Sigmoid colon (tissue), 4 donors: ENCODE data around the gene UBE2N.

ENCODE experiments used
- POLR2A ChIP-seq, 2 donors: fragments of 450-650 bp; IDR thresholded peaks; one replicate each; pipeline ENCODE4 v1.6.1; 2016; ENCODE audit warnings: antibody characterized with exemption in 2 of 2, mild to moderate bottlenecking in 2 of 2, moderate library complexity in 2 of 2
- POLR2AphosphoS5 ChIP-seq, 4 donors: sonication (generic); formaldehyde crosslinking; IDR thresholded peaks; one replicate each; pipeline ENCODE4 v1.6.1; 2017; ENCODE audit warnings: antibody characterized with exemption in 4 of 4
- TF ChIP-seq, protein P1 (sequence below), 4 experiments: fragments of 450-650 bp in 3 of 4; fragments of 200-600 bp in 1 of 4; IDR thresholded peaks; one replicate each; pipeline ENCODE4 v1.5.1; 2016 to 2019; ENCODE audit warnings: antibody characterized with exemption in 4 of 4, mild to moderate bottlenecking in 3 of 4, moderate library complexity in 2 of 4

DNA sequence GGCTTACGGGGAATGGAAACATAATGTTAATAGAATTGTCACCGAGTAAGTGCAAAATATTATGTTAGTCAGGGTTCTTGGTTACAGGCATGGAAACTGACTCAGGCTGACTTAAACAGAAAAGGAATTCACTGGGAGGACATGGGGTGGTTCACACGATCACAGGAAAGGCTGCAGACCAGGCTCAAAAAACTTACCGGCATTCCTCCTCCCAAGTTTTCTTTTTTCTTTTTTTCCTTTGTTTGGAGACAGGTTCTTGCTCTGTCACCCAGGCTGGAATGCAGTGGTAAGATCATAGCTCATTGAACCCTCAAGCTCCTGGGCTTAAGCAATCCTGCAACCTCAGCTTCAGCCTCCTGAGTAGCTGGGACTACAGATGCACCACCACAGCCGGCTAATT lies 11.9 kb upstream of the UBE2N start:
- TF ChIP-seq, protein P1, sequence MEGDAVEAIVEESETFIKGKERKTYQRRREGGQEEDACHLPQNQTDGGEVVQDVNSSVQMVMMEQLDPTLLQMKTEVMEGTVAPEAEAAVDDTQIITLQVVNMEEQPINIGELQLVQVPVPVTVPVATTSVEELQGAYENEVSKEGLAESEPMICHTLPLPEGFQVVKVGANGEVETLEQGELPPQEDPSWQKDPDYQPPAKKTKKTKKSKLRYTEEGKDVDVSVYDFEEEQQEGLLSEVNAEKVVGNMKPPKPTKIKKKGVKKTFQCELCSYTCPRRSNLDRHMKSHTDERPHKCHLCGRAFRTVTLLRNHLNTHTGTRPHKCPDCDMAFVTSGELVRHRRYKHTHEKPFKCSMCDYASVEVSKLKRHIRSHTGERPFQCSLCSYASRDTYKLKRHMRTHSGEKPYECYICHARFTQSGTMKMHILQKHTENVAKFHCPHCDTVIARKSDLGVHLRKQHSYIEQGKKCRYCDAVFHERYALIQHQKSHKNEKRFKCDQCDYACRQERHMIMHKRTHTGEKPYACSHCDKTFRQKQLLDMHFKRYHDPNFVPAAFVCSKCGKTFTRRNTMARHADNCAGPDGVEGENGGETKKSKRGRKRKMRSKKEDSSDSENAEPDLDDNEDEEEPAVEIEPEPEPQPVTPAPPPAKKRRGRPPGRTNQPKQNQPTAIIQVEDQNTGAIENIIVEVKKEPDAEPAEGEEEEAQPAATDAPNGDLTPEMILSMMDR (IDR thresholded peaks at IDR 0.05), result no peak
- no peak for TF ChIP-seq POLR2AphosphoS5 (IDR thresholded peaks at IDR 0.05)
- no peak for TF ChIP-seq POLR2A (IDR thresholded peaks at IDR 0.05)
